ENCODE data around the gene PCSK7.
"Not testable (repeated sequence)": the region's sequence is repeated elsewhere in the genome, so short reads cannot be mapped to it uniquely, and the experiment has no call there.

Gene PCSK7

DNA sequence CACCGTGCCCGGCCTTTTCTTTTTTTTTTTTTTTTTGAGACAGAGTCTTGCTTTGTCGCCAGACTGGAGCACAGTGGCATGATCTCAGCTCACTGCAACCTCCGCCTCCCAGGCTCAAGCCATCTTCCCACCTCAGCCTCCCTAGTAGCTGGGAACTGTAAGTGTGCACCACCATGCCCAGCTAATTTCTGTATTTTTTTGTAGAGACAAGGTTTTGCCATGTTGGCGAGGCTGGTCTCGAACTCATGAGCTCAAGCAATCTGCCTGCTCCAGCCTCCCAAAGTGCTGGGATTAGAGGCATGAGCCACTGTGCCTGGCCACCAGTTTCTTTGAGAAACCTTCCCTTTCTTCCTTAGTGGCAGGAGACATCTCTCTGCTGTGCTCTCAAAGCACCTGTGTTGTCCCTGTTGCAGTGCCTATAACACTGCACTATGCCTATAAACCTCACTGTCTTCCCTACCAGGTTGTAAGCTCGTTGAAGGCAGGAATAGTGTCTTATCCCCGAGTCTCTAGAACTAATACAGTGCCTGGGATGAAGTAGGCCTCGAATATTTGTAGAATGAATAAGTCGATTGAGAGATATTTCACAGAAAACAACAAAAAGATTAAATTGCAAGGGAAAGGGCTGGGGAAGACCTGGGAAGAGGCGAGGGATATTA lies 19.0 kb downstream of the PCSK7 start:
- no peak for DNase-seq

DNA sequence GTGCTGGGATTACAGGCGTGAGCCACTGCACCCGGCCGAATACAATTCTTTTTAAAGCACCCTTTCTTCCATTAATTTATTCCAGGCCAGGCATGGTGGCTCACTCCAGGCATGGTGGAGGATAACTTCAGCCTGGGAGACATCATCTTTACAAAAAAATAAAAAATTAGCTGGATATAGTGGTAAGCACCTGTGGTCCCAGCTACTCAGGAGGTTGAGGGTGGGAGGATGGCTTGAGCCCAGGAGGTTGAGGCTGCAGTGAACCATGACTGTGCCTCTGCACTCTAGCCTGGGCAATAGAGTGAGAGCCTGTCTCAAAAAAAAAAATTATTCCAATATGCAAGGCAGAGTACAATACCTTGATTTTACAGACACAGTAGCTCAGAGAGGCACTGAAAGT lies 21.3 kb downstream of the PCSK7 start:
- DNase-seq: no peak

- DNase-seq: not testable (repeated sequence)
Measured at GRCh38 chr11:117209351-117210125, 22.3 kb downstream of the PCSK7 start.

DNA sequence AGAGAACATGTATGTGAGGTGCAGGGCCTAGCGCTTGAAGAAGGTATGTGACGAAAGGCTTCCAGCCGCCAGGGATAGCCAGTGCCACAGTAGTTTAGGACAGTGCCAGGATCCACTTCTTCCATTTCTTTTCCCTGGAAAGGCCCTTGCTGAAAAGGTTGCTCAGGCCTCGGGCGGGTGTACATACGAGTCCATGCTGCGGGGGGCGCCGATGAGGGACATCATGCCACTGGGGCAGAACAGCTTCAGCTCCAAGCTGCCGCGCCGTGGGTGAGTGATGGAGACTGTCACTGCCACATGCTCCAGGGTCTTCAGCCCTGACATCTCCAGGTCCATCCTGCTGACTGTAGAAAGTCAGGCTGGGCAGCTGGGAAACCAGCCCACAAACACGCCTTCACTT lies 23.2 kb downstream of the PCSK7 start:
- DNase-seq: not testable (repeated sequence)

DNA sequence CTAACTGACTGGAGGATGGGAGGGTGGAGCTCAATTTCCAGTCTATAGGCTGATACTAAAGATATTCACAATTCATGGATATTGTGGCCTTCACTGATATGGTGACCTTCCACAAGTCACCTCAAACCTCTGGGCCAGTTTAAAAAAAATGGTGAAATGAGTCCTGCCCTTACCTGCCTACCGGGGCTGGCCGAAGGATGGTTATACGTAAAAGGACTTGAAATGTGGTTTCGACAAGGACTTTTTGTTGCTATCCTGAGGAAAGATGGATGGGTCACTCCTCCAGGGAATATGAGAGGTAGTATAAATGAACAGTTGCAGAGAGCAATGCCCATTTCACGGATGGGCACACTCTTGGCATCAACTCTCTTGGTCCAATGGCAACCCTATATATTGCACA lies 24.4 kb downstream of the PCSK7 start:
- DNase-seq: not testable (repeated sequence)

- not testable (repeated sequence) for DNase-seq
Measured at GRCh38 chr11:117206859-117207258, 25.0 kb downstream of the PCSK7 start.

DNA sequence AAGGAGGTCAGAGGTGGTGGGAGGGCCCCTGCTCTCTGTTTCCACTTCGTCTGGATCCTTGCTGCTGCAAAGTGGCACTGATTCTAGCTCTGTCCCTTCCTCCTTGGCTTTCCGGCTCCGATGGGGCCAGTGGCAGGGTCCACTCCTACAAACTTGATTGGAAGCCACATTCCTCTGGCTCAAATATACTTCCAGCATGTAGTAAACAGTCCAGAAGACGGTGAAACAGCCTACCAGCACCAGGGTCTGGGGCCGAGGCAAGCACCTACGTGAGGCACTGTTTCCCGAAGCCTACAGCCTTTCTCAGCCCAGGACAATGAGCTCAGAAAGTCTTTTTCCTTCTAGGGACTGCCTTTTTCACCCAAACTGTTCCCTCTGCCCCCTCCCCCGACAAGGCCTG lies 25.8 kb downstream of the PCSK7 start:
- not testable (repeated sequence) for DNase-seq

DNA sequence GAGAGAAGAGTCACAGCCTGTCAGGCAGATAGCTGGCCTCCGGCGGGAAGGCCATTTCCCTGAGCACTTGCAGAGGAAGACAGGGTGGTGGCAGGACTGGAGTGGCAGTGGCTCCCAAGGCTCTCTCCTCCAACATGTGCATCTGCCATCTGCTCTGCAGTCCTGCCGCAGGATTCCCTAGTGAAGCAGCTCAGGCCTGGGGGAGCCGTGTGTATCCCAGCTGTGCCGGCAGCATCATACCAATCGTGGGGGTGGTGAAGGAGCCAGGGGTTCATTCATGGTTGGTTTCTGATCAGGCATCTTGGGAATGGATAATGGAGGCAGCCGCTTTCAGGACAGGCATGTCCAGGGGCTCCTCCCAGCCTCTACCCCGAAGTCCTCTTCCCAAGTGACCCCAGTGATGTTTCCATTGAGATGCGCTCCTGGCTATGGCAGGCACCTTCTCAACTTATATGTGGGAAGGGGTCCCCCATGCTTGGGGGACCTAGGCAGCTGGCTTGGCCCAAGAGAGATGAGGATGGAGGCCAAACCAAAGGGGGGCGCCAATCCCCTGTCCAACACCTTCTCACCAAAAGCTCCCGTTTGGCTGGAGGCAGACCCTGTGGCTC lies 26.6 kb downstream of the PCSK7 start:
- no peak for DNase-seq

DNA sequence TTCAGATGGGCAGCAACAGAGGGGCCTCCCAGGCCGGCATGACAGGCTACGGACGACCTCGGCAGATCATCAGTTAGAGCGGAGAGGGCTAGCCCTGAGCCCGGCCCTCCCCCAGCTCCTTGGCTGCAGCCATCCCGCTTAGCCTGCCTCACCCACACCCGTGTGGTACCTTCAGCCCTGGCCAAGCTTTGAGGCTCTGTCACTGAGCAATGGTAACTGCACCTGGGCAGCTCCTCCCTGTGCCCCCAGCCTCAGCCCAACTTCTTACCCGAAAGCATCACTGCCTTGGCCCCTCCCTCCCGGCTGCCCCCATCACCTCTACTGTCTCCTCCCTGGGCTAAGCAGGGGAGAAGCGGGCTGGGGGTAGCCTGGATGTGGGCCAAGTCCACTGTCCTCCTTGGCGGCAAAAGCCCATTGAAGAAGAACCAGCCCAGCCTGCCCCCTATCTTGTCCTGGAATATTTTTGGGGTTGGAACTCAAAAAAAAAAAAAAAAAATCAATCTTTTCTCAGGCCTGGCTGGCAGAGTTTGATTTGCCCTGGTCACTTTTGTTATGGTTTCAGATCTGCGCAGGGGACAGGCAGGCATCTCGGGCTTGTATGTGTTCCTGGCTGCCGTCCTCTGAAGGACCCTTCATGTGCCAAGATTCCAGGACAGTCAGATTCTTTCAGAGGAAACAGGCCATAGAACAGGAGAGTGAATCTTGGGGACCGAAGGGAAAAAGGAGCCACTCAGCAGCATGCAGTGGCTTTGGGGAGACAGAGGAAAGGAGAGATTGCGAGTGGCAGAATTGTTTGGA lies 27.4 kb downstream of the PCSK7 start:
- DNase-seq: no peak

DNA sequence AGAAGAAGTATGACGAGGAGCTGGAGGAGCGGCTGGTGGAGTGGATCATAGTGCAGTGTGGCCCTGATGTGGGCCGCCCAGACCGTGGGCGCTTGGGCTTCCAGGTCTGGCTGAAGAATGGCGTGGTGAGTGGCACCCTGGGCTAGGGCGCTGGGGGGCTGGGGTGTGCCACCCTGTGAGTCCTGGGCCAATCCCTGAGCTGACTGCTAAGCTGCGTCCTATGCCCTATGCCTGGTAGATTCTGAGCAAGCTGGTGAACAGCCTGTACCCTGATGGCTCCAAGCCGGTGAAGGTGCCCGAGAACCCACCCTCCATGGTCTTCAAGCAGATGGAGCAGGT lies 28.8 kb downstream of the PCSK7 start:
- DNase-seq: no peak

DNA sequence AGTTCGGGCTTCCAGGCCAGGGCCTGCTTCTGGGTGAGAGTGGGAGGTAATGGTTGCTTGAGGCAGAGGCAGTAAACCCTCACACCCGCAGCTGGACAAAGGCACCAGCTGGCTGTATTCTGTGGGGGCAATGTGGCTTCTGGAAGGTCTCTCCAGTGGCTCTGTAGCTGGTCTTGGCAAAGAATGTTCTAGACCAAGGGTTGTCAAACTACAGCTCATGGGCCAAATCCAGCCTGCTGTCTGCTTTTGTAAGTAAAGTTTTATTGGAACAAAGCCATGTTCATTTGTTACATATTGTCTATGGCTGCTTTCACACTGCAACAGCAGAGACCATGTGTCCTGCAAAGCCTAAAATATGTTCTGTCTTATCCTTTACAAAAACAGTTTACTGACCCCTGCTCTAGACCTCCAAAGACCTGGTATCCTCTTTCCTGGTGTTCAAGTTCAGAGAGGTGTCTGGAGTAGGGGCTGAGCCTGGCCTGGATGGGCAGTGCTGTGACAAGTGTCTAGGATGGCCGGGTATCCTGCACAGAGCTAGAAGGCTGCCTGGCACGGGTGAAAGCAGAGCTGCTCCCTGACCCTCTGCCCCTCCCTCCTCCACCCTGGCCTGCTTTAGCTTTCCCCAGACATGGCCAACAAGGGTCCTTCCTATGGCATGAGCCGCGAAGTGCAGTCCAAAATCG lies 29.3 kb downstream of the PCSK7 start:
- DNase-seq: no peak

DNA sequence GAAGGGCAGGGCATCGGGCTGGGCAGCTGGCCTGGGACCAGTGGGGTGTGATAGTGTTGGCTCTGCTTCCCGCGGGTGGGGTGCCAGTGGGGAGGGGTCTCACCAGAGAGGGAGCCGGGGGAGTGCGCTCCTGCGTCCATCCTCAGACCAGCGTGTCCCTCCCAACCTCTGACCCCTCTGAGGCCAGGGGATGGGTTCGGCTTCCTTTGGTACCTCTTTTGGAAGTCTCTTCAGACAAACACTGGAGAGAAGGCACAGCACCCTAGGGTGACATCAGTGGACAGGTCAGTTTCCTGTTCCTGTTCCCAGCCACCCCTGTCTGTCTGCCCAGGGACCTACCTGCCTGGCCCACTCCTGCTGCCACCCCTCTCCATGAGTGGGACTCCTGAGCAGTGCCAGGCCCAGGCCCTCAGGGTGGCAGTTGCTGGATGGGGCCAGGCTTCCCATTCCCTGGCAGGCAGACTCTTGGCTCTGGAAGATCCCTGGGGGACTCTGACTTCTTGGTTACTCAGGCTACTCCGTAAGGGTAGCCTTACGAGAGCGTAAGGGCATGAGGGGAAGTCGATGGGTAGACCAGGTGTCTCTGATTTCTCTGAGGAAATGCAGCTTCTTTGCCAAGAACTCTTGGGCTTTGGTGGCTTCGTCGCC lies 30.1 kb downstream of the PCSK7 start:
- no peak for DNase-seq

- no peak for DNase-seq
Measured at GRCh38 chr11:117200813-117201657, 30.8 kb downstream of the PCSK7 start.

DNA sequence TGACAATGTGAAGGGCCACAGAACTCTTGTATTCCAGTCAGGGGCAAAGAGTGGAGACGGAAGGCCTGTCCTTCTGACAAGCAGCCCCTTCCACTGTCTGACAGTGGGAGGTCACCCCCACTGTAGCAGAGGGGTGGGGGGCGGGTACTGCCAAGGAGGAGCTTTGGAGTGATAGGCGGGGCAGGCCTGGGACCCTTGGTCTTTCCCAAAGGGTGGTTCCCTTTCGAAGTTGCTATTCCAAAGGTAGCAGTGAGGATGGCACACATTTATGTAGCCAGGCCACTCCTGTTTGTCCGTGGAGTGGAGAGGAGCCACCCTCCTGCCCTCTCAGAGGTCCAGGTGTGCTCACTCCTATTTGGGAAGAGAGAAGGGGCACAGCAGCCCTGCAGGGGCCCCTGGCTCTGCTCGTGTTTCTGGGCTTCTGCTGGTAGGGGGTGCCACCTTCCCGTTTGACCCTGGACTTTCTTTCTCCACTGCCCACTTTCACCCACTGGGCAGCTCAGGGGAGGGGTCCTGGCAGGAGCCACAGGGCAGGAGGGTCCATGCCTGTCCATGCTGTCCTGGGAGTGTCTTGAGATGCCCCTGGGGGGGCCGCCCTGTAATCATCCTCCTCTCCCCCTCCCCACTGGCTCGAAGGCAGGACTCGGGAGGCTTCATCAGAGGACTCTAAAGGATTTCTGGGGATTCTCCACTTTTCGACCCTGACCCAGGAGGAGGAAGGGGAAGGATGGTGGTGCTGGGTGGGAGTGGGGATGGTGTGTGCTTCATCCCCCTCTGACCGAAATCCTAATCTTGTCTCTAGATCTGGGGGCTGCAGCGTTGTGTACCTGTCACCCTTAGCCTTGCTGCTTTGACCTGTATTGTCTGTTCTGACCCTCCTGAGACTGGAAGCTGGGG lies 31.7 kb downstream of the PCSK7 start:
- no peak for DNase-seq

GRCh38 chr11:117199053-117199915 lies 32.6 kb downstream of the PCSK7 start, which contains the start of gene TAGLN:
Gene TAGLN (plus strand): TSS chr11:117199370. CDS start chr11:117203014, 3,644 bp downstream.
- DNase-seq: no peak

GRCh38 chr11:117198613-117199012 lies 33.3 kb downstream of the PCSK7 start:
- DNase-seq: no peak

- DNase-seq: no peak
Measured at GRCh38 chr11:117197516-117198456, 34.1 kb downstream of the PCSK7 start.

- DNase-seq: no peak
Measured at GRCh38 chr11:117197006-117197405, 34.9 kb downstream of the PCSK7 start.
